OCI-LY1 (cell line): Measurements from ENCODE around the gene FTL.

ENCODE experiments used
- H2AFZ ChIP-seq: fragments of 200-600 bp; sonication (generic), shearing (Covaris generic); 2 replicates; pipeline ENCODE4 v1.6.0; 2014; ENCODE audit warnings: antibody characterized with exemption, mild to moderate bottlenecking, low read length
- H3F3A ChIP-seq: fragments of 200-600 bp; sonication (generic), shearing (Covaris generic); 2 replicates; pipeline ENCODE4 v1.6.0; 2014; ENCODE audit warnings: mild to moderate bottlenecking, antibody characterized with exemption, low read length, moderate library complexity; ENCODE audit not compliant: insufficient read depth
- H3K27ac ChIP-seq: fragments of 200-600 bp; sonication (generic); 2 replicates; pipeline ENCODE4 v1.5.1; 2014; ENCODE audit warnings: low read length, mixed run types, mild to moderate bottlenecking, low read depth; ENCODE audit not compliant: poor library complexity, severe bottlenecking
- H3K27me3 ChIP-seq: fragments of 200-600 bp; sonication (generic); 2 replicates; pipeline ENCODE4 v1.6.0; 2014; ENCODE audit warnings: antibody characterized with exemption, mild to moderate bottlenecking, low read length, moderate library complexity; ENCODE audit not compliant: insufficient read depth
- H3K36me3 ChIP-seq: fragments of 200-600 bp; sonication (generic); 2 replicates; pipeline ENCODE4 v1.6.1; 2014; ENCODE audit warnings: mild to moderate bottlenecking, antibody characterized with exemption, low read length, moderate library complexity, mixed read lengths; ENCODE audit not compliant: insufficient read depth
- H3K4me1 ChIP-seq: fragments of 200-600 bp; sonication (generic); 2 replicates; pipeline ENCODE4 v1.5.1; 2014; ENCODE audit warnings: mild to moderate bottlenecking, low read length, moderate library complexity; ENCODE audit not compliant: insufficient read depth, severe bottlenecking
- H3K4me2 ChIP-seq: fragments of 200-600 bp; sonication (generic), shearing (Covaris generic); 2 replicates; pipeline ENCODE4 v1.6.1; 2014; ENCODE audit warnings: low read length
- H3K4me3 ChIP-seq: fragments of 200-600 bp; sonication (generic); 2 replicates; pipeline ENCODE4 v1.5.1; 2014; ENCODE audit warnings: low read length, low read depth, mild to moderate bottlenecking, mixed read lengths; ENCODE audit not compliant: poor library complexity, severe bottlenecking
- H3K79me2 ChIP-seq: fragments of 200-600 bp; shearing (Covaris generic); 2 replicates; pipeline ENCODE4 v1.6.1; 2016; ENCODE audit warnings: mixed run types, low read length, mixed read lengths; ENCODE audit not compliant: insufficient read depth
- H3K9ac ChIP-seq: fragments of 200-600 bp; sonication (generic), shearing (Covaris generic); 2 replicates; pipeline ENCODE4 v1.6.1; 2014; ENCODE audit warnings: mild to moderate bottlenecking, low read length, mixed read lengths
- H3K9me2 ChIP-seq: fragments of 200-600 bp; sonication (generic), shearing (Covaris generic); 2 replicates; pipeline ENCODE4 v1.6.1; 2014; ENCODE audit warnings: low read depth, mild to moderate bottlenecking, low read length, mixed read lengths
- H3K9me3 ChIP-seq: fragments of 200-600 bp; shearing (Covaris generic); 2 replicates; pipeline ENCODE4 v1.6.1; 2014; ENCODE audit warnings: low read length, mixed read lengths
- H4K20me1 ChIP-seq: fragments of 200-600 bp; sonication (generic), shearing (Covaris generic); 2 replicates; pipeline ENCODE4 v1.6.0; 2016; ENCODE audit warnings: mild to moderate bottlenecking, low read length; ENCODE audit not compliant: insufficient read depth
- CTCF ChIP-seq: fragments of 200-600 bp; sonication (generic), shearing (Covaris generic); IDR thresholded peaks from 2 replicates; pipeline ENCODE4 v1.5.1; 2017; ENCODE audit warnings: mild to moderate bottlenecking, antibody characterized with exemption, low read length, moderate library complexity, mixed read lengths
- EZH2 ChIP-seq: fragments of 200-600 bp; sonication (generic), shearing (Covaris generic); IDR thresholded peaks from 2 replicates; pipeline ENCODE4 v1.8.0; 2017; ENCODE audit warnings: borderline replicate concordance, mixed run types, mild to moderate bottlenecking, antibody characterized with exemption, low read length, moderate library complexity, mixed read lengths

FTL gene

GRCh38 chr19:48958006-48958405 is 7.1 kb upstream of the FTL start:
- no peak overlapping the region for H3K4me3 ChIP-seq

GRCh38 chr19:48959341-48960239 is 5.5 kb upstream of the FTL start:
- Histone ChIP-seq H3K4me1 (peaks cover 42% of the 10 kb centered on the region), H4K20me1 (no peaks in the 10 kb centered on the region), H3K9ac (no peak overlapping the region), H2AFZ (no peak overlapping the region), H3K9me3 (no peaks in the 10 kb centered on the region), H3K4me3 (no peak overlapping the region), H3K27ac (no peak overlapping the region), H3K79me2 (no peaks in the 10 kb centered on the region), H3F3A (no peaks in the 10 kb centered on the region), H3K9me2 (no peaks in the 10 kb centered on the region), H3K36me3 (peaks cover 21% of the 10 kb centered on the region; the same call in 1 of the 2 replicates), H3K4me2 (no peak overlapping the region), H3K27me3 (no peaks in the 10 kb centered on the region)
- TF ChIP-seq CTCF: no peak
- no peak for TF ChIP-seq EZH2

More at GRCh38 chr19:48958006-48958405, 7.1 kb upstream of the FTL start:
- Histone ChIP-seq H3K4me2 (no peak overlapping the region), H3K4me1 (peaks cover 31% of the 10 kb centered on the region), H3K27ac (no peak overlapping the region), H3K9ac (no peak overlapping the region), H2AFZ (no peak overlapping the region), H4K20me1 (no peaks in the 10 kb centered on the region), H3K79me2 (no peaks in the 10 kb centered on the region), H3K27me3 (no peaks in the 10 kb centered on the region), H3K9me2 (no peaks in the 10 kb centered on the region), H3F3A (no peaks in the 10 kb centered on the region), H3K9me3 (no peaks in the 10 kb centered on the region), H3K36me3 (peaks cover 21% of the 10 kb centered on the region; the same call in 1 of the 2 replicates)
- TF ChIP-seq CTCF: no peak

GRCh38 chr19:48961051-48961649 is 4.0 kb upstream of the FTL start:
- Histone ChIP-seq H4K20me1 (no peaks in the 10 kb centered on the region), H3F3A (no peaks in the 10 kb centered on the region), H3K4me3 (no peak overlapping the region), H3K36me3 (peaks cover 21% of the 10 kb centered on the region), H3K9me2 (no peaks in the 10 kb centered on the region), H3K9me3 (no peaks in the 10 kb centered on the region), H2AFZ (no peak overlapping the region), H3K4me2 (no peak overlapping the region), H3K27me3 (no peaks in the 10 kb centered on the region), H3K79me2 (0 out of 2 replicates have a peak, but pooled peaks cover 3% of the 10 kb centered on the region), H3K9ac (no peak overlapping the region), H3K27ac (peak overlapping the region; percentile 87), H3K4me1 (peaks cover 35% of the 10 kb centered on the region)
- TF ChIP-seq CTCF (no peak), EZH2 (no peak)
